ENCODE results near the gene MACF1.
A peak's percentile ranks its signal among the peaks of the same experiment; 100 is the strongest.
"Not testable (repeated sequence)": the region's sequence is repeated elsewhere in the genome, so short reads cannot be mapped to it uniquely, and the experiment has no call there.

MACF1 gene

DNA sequence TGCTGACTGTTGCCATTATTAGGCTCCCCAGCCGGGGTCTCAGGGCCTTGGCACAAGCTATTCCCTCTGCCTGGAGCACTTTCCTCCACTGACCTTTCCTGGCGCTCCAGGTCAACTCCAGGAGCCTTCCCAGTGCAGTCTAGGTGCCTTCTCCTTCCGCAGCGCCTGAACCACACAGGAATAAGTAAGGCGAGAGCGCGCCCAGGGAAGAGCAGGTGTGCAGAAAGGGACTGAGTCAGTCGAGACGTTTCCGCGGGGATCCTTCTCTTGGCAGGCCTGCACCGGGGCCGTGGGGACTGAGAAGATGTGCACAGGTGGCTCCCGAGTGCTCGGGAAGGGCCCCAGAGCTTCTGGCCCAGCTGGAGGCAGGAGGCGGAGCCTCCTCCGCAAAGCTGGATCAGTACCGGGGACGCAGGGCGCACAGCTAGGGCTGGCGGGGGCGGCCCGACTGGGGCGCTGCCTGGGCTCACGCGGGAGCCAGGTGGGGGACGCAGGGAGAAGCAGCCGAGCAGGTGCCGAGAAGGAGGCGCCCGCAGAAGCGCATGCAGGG lies 286.2 kb downstream of the MACF1 start:
- DNase-seq (ENCODE audit: low read depth in 2 of 2), result no peak

DNA sequence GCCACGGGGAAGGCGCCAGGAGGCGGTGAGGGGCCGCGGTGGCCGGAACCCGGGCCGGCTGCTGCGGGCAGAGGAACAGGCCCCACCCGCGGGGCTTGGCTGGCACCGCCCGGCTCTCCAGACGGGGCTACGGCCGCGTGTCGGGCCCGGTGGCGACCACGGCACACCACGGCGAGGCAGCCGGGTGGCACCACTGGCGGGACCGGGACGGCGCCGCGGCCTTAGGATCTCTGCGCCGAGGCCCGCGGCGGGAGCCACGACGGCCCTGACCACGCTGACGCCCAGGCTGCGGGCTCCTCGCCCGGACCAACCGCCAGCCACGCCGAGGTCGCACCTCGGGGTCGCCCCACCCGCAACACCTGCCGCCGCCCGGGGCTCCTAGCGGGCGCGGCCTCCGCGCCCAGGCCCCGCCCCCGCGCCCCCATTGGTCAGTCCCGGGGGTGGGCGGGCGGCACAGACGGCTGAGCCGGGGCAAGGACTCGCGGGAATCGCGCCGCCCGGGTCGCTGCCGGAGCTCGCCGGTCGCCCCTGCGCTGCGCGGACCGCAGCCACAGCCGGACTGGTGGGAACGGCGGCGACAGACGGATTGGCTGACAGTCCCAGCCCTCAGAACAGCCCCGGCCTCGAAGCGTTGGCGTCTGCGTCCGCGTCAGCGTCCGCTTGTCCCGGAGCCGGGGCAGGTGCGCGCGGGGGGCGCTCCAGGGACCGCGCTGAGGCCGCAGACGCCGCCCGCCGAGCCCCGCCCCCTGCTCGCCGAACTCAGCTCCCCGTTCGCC lies 286.8 kb downstream of the MACF1 start, which contains the start of gene BMP8A:
TSS of gene BMP8A (plus strand) at position 491 of the 776 bp plus-strand sequence. CDS start 356 bp downstream, outside the sequence.
- DNase-seq (ENCODE audit: low read depth in 2 of 2), result peak; percentile 54 to 55

DNA sequence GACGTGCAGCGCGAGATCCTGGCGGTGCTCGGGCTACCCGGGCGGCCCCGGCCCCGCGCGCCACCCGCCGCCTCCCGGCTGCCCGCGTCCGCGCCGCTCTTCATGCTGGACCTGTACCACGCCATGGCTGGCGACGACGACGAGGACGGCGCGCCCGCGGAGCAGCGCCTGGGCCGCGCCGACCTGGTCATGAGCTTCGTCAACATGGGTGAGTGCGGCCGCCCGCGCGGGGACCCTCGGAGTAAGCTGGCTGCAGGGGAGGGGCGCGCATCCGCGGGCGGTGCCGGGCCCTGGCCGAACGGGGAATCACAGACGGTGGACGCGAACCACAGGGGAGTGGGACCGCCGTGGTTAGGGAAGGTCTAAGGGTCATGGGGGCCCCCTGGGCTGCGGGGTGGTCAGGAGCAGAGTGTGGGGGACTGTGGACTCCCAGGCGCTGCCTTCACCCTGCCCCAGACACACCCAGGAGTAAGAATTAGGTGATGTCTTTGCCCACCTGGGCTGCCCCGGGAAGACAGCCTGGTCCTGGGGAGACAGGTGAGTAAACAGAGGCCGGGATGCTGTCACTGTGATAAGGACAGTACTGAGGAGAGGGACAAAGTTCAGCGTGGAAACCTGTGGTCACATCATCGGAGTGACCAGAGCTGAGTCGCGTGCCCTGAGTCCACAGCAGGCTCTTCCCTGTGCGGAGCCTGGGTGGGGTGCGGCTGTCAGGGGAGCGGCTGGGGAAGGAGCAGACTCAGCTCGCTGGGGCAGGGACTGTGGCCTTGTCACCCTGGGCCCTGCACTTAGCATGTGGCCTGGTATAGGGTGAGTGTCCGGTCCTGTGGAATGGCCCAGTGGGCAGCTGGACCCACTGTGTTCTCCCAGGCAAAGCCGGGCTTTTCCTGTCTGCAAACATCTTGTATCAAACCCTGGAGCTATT lies 287.9 kb downstream of the MACF1 start:
- not testable (repeated sequence) for DNase-seq (ENCODE audit: low read depth in 2 of 2)

DNA sequence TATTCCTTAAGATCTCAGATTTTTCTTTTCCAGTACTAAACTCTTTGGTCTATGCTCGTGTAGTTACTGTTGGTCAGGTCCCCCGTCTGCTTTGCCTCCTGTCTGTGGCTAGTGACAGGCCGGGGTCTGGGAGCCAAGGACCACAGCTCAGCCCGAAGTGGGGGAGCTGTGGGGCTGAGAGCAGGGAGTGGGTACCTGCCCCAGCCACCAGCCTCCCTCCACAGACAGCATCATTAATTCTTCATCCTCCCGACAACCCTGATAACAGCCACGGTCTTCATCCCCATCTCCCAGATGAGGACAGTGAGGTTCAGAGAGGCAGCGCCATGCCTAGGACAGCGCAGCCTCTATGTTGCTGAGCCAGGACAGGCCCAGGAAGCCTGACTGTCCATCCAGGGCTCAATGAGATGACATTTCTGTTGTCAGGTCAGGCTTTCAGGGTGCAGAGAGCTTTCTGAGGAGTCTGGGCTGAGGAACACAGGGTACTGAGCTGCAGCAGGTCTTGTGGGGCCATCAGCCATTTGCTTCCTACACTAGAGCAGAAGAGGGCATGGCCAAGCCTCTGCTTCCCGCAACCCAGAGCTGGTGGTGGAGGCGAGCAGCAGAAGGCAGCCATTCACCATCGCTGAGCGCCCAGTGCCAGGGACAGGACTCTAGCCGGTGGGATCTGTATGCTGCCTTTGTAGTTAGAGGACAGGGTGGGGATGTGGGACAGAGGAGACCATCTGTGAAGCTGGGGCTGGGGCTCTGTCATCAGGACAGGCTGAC lies 288.7 kb downstream of the MACF1 start:
- not testable (repeated sequence) for DNase-seq (ENCODE audit: low read depth in 2 of 2)

DNA sequence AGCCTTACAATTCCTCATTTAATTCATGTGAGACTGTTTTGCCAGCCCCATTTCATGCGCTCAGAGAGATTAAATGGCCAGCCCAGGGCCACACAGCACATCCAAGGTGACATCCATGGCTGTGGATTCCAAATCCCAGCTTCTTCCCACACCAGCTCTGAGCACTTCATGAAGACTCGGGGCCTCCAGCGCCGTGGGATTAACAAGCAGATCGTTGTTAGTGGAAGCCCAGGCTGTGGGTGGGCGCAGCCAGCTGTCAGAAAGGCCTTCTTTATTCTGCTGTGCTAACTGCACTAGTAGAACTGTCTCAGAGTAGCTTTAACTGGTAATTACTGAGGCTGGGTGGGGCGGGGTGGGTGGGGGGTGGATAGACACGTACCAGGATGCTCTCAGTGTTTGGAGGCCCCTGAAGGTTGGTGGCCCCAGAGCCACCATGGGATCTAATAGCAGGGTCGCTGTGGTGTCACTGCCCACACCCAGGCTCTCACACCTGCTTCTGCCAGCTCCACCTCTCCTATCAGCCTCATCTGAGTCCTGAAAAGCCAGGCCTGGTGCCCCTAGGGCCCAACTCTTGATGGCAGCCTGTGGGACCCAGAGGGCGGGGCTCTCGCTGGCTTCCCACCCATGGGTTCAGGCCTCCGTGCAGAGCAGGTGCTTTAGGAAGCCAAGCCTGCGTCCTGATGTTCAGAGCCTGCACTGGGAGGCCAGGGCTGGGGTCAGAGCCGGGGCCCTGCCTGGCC lies 290.3 kb downstream of the MACF1 start:
- DNase-seq (ENCODE audit: low read depth in 2 of 2), result no peak

DNA sequence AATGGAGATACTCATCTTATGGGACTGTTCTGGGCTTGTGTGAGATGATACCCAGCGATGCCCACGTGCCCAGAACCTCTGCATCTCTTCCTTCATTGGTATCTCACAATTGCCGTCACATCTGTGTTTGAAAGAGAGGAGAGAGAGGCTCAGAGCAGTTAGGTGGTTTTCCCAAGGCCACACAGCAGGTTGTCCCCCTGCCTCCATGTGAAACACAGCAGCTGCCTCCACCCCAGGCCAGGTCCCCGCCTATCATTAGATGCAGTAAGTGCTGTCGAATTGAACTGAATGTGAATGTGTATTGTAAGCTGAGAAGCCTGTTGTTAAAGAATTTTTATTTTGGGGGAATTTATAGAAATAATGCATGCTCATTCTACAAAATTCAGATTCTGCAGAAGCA lies 292.0 kb downstream of the MACF1 start:
- not testable (repeated sequence) for DNase-seq (ENCODE audit: low read depth in 2 of 2)

DNA sequence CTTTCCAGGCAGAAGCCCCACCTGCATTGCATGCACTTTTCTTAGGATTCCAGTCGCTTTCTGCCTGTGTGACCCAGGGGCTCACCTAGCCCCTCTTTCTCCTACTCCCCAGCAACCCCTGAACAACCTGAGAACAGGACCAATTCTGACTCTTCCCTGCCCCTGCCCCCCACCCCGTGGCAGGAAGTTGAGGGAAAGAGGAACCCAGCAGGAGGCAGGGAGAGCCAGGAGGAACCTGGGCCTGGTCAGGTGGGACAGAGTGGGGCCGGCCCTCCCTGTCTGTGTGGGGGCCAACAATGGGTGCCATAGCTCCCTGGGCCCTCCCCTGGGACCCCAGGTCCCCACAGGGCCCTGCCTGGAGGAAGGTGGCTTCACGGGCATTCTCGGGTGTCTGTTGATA lies 293.1 kb downstream of the MACF1 start:
- no peak for DNase-seq (ENCODE audit: low read depth in 2 of 2)

DNA sequence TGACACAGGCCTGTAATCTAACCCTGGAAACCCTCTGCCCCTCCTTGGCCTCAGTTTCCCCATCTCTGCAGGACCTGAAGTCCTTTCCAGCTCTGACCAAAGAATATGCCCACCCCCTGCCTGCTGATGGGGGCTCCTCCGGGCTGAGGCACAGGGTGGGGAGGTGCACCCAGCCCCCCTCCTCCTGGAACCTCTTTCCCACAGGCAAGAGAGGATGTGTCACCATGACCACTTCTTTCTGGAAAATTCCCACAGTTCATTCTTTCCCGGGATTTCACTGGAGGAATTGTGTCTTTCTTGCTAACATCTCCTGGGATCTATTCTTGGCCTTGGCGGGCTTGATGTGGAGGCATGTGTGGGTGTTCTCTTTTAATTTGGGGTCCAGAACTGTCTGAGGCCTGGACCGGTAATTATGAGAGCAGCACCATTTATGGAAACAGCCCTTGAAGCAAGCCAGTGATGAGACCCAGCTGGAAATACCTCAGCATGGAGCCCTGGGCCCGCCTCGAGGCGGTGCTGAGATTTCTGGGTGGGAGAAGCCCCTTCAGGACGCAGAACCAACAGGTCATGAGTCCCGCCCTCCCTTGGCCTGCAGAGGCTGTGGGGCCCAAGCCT lies 293.7 kb downstream of the MACF1 start:
- not testable (repeated sequence) for DNase-seq (ENCODE audit: low read depth in 2 of 2)

DNA sequence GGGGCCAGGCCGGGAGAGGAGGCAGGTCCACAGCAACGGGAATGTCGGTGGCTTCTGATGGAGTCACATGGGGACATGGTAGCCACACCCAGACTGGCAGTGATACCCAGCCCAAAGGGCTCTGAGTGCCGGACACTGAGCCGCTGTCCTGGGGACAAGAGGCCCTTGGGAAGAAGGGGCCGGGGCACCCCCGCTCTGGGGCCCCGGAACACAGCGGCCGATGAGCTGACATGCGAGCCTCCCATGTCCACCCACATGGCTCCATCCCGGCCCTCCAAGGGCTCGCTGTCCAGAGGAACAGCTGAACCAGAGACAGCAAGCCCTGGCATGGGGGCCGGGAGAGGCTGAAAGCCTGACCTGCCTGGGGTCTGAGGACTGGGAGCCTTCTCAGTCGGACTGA lies 294.3 kb downstream of the MACF1 start:
- not testable (repeated sequence) for DNase-seq (ENCODE audit: low read depth in 2 of 2)

DNA sequence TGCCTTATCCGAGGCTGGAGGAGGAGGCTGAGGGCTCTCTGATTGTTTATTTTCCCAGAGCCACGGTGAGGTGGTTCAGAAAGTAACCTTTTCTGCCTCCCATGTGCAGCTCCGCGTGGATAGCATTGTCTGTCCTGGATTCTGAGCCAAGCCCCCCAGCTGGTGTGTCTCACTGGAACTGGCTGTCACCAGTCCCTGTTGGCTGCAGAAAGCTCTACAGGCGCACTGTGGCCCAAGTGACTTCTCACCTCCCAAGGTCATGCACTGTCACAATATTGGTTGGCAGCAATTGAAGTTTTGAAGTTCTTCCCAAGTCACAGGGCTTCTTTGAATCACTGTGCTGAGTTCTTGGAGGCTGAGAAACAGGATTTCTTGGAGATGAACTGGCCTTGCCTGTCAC lies 295.2 kb downstream of the MACF1 start:
- no peak for DNase-seq (ENCODE audit: low read depth in 2 of 2)

DNA sequence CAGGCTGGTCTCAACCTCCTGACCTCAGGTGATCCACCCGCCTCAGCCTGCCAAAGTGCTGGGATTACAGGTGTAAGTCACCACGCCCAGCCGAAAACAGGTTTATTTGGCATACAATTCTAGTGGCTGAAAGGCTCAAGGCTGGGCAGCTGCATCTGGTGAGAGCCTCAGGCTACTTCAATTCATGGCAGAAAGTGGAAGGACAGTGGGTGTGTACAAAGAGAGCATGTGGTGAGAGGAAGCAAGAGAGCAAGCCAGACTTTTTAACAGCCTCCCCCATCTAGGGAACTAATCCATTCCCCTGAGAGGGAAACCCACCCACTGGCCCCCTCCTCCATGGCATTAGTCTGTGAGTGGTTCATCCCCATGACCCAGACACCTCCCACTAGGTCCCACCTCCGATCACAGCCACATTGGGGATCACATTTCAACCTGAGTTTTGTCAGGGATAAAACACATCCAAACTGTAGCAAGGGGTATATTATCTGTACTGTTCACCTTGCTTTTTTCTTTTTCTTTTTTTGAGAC lies 296.4 kb downstream of the MACF1 start:
- DNase-seq (ENCODE audit: low read depth in 2 of 2), result no peak

DNA sequence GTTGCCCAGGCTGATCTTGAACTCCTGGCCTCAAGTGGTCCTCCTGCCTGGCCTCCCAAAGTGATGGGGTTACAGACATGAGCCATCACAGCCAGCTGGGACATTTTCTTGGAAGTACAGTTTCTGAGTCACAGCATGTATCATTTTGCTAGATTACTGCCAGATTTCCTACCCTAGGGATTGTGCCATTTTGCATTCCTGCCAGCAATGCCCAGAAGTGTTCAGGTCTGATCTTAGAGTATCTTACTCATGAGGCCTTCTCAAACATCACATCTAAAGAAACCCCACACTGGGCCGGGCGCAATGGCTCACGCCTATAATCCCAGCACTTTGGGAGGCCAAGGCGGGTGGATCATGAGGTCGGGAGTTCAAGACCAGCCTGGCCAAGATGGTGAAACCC lies 297.2 kb downstream of the MACF1 start:
- no peak for DNase-seq (ENCODE audit: low read depth in 2 of 2)

DNA sequence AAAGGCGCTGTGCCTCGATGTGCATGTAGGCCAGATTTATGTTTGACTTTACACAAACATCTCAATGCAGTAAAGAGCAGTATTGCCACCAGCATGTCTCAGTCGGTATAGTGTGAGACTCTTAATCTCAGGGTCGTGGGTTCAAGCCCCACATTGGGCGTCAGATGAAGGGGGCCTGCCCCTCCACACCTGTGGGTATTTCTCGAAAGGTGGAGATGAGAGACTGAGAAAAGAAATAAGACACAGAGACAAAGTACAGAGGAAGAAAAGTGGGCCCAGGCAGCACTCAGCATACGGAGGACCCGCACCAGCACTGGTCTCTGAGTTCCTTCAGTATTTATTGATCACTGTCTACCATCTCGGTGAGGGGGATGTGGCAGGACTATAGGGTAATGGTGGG lies 299.9 kb downstream of the MACF1 start:
- not testable (repeated sequence) for DNase-seq (ENCODE audit: low read depth in 2 of 2)

DNA sequence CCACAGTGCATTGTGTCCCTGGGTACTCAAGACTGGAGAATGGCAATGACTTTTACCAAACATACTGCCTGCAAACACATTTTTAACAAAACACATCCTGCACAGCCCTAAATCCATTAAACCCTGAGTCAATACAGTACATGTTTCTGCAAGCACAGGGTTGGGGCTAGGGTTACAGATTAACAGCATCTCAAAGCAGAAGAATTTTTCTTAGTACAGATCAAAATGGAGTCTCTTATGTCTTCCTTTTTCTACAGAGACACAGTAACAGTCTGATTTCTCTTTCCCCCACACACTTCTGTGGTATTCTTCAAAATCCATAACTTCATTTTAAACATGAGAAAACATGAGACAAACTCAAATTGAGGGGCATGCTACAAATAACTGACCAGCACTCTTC lies 300.8 kb downstream of the MACF1 start:
- DNase-seq (ENCODE audit: low read depth in 2 of 2), result no peak

DNA sequence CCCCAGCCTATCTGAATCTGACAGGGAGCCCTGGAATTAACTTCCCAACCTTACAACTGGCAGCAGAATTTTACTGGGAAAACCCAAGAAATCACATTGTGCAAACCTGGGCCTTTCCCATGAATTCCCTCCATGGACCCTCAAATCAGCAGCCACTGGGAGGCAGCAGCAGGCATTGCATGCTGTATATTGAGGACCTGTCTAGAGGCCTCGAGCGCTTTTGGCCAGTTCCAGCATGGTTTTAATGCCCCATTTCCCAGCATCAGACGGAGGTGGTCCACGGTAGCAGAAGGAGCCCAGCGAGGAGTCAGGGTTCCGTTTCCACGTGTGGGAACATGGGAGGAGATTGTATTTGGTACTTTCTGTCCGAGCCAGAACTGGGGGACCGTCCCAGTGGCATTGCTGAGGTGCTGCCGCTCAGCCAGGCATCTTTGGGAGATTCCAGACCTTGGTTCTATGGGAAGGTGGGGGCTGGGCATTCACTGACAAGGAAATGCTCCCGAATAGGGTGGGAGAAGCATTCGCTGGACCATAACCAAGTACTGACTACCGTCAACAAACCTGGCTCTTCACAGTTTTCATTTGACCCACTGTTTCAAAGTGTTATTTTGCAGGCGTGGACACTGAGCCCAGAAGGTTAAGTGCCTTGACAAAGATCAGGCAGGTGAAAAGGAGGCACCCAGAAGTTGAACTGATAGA lies 302.9 kb downstream of the MACF1 start:
- DNase-seq (ENCODE audit: low read depth in 2 of 2), result no peak

DNA sequence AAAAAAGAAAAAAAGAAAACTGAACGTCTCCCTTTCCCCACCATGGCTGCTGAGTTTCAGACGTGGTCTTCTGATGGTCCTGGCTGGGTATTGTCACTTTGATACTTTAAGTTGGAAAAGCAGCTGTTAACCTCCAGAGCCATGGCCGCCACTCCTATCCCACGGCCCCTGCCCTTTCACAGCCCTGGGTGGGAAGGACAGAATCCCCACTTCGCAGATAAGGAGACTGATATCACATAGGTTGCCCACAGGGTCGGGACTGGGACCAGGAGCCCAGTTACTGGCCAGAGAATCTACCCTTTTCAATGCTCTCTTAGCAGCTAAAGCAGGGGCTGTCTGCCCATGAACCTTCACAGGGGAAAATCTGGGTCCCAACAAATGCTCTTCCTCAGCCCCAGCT lies 303.8 kb downstream of the MACF1 start:
- DNase-seq (ENCODE audit: low read depth in 2 of 2), result no peak

DNA sequence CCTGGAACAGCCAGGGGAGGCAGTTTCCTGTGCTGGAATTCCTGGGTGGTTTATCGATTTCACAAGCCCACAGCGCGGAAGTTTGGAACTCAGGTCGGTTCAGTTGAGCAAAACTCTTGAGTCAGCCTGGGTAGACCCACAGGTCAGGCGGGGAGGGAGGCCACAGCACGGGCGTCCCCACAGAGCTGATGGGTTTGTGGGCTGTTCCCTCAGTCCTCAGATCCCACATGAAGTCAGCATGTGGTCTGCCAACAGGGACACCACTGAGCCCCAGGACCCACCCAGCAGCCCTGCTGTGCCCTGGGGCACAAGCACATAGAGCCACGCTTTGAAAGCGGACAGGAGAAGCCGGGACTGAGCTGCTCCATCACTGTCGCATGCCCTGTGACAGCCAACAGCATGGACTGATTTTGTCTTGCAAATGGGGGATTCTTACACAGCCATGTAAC lies 304.4 kb downstream of the MACF1 start:
- no peak for DNase-seq (ENCODE audit: low read depth in 2 of 2)

DNA sequence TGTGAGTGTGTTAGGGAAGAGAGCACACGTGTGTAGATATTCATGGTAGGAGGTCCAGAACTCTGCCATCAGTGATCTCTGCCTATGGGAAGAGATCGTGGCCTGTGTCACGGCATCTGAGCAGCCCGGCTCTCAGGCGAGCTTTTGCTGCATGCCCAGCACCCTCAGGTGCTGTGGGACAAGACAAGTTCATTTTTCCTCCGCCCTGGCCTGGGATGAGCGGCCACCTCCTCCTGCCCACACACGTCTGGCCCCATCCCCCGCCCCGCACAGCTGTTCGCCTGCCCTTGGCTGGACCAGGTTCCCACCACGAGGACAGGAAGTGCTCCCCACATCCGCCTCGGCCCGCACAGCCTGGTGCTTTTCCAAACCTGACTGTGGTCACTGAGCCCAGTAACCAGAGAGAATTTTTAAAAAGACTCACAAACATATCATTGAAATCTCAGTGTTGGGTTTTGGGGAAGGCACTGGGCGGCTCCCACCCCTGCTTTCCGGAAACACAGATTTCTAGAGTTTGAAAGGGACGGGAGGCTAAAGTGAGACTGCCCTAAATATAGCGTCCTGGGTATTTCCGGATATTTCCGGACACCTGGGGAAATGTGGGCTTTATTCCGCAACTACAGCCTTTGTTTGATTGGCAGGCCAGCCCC lies 305.0 kb downstream of the MACF1 start:
- DNase-seq (ENCODE audit: low read depth in 2 of 2), result no peak

DNA sequence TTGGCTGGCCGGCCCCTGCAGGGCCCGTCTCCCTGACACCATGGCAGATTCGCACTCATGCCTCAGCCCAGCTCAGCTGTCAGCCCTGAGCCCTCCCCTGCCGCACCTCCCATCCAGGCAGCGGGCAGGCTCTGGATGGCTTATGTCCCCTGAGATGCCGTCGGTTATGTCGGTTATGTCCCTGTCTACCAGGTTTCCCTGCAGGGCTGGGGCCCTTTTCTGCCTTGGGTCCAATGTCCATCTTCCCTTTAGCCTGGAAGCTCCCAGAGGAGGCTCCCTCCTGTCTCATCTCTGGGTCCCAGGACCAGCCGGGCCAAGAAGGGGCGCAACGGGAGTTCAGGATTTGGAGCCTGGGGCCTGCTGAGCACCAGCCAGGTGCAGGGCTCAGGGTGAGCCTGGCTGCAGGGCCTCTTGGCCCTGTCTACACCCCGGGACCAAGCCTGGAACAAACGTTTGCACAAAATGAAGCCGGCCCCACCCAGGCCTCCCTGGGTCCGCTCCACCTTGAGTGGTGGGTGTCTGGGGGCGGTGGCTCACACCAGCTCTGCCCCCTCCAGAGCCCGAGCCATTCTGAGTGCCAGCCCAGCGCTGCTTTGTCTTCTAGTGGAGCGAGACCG lies 306.2 kb downstream of the MACF1 start:
- not testable (repeated sequence) for DNase-seq (ENCODE audit: low read depth in 2 of 2)
